ENCODE data around the gene RNF103.
"Not testable (repeated sequence)": the region's sequence is repeated elsewhere in the genome, so short reads cannot be mapped to it uniquely, and the experiment has no call there.

RNF103 gene

GRCh38 chr2:86623494-86624266 is at the start of gene RNF103:
RNF103 (minus strand) TSS chr2:86623865; CDS start chr2:86622886, 979 bp downstream.
- DNase-seq, result peak; percentile 83 to 91

- DNase-seq, result no peak
Measured at GRCh38 chr2:86673011-86673410, 49.3 kb upstream of the RNF103 start.

GRCh38 chr2:86672027-86672545 is 48.4 kb upstream of the RNF103 start:
- DNase-seq, result no peak

- DNase-seq, result no peak
Measured at GRCh38 chr2:86671337-86671981, 47.8 kb upstream of the RNF103 start.

GRCh38 chr2:86669323-86669722 is 45.7 kb upstream of the RNF103 start:
- DNase-seq, result not testable (repeated sequence)

- no peak for DNase-seq
Measured at GRCh38 chr2:86661333-86661732, 37.7 kb upstream of the RNF103 start.

GRCh38 chr2:86650188-86650587 is 26.5 kb upstream of the RNF103 start:
- no peak for DNase-seq

GRCh38 chr2:86649119-86649947 is 25.7 kb upstream of the RNF103 start:
- DNase-seq, result no peak

- no peak for DNase-seq
Measured at GRCh38 chr2:86648681-86649080, 25.0 kb upstream of the RNF103 start.

- DNase-seq, result no peak
Measured at GRCh38 chr2:86646865-86647264, 23.2 kb upstream of the RNF103 start.

- DNase-seq, result no peak
Measured at GRCh38 chr2:86646329-86646728, 22.7 kb upstream of the RNF103 start.

GRCh38 chr2:86645752-86646151 is 22.1 kb upstream of the RNF103 start:
- DNase-seq, result no peak

GRCh38 chr2:86638712-86639111 is 15.0 kb upstream of the RNF103 start:
- DNase-seq, result no peak

GRCh38 chr2:86636842-86637241 is 13.2 kb upstream of the RNF103 start:
- DNase-seq, result no peak

- no peak for DNase-seq
Measured at GRCh38 chr2:86634352-86634751, 10.7 kb upstream of the RNF103 start.

- DNase-seq, result peak in 1 of 2 experiments; percentile 50
Measured at GRCh38 chr2:86633155-86633651, 9.5 kb upstream of the RNF103 start.

- no peak for DNase-seq
Measured at GRCh38 chr2:86632672-86633071, 9.0 kb upstream of the RNF103 start.

- DNase-seq, result no peak
Measured at GRCh38 chr2:86631846-86632485, 8.3 kb upstream of the RNF103 start.

GRCh38 chr2:86628091-86628522 is 4.4 kb upstream of the RNF103 start:
- peak in 1 of 2 experiments; percentile 9 for DNase-seq

- DNase-seq, result no peak
Measured at GRCh38 chr2:86627550-86627949, 3.9 kb upstream of the RNF103 start.

GRCh38 chr2:86625096-86625495 is 1.4 kb upstream of the RNF103 start:
- no peak for DNase-seq

GRCh38 chr2:86624267-86624547 is 542 bp upstream of the RNF103 start:
- peak in 1 of 2 experiments; percentile 22 for DNase-seq

GRCh38 chr2:86623043-86623493 is 597 bp downstream of the RNF103 start:
- DNase-seq, result peak in 1 of 2 experiments; percentile 26
